Stimulated activated CD8-positive, alpha-beta memory T cell treated with anti-CD3 and anti-CD28 coated beads, Interleukin-4, amount 100 ng/mL, for 48 hours (primary cell): ENCODE results near the gene TUFT1.
"Not testable (repeated sequence)": the region's sequence is repeated elsewhere in the genome, so short reads cannot be mapped to it uniquely, and the experiment has no call there.

Experiments
- DNase-seq: peaks from one replicate; pipeline ENCODE4 v3.0.0-alpha.2; 2020

The TUFT1 gene

GRCh38 chr1:151512801-151513625 lies 27.1 kb upstream of the TUFT1 start:
- no peak for DNase-seq

GRCh38 chr1:151513626-151514121 lies 26.4 kb upstream of the TUFT1 start:
- peak; percentile 33 for DNase-seq

GRCh38 chr1:151514366-151514765 lies 25.7 kb upstream of the TUFT1 start:
- DNase-seq, result no peak

- DNase-seq, result no peak
Measured at GRCh38 chr1:151515265-151515664, 24.8 kb upstream of the TUFT1 start.

- no peak for DNase-seq
Measured at GRCh38 chr1:151516031-151516511, 24.0 kb upstream of the TUFT1 start.

GRCh38 chr1:151518431-151518830 lies 21.7 kb upstream of the TUFT1 start:
- no peak for DNase-seq

- no peak for DNase-seq
Measured at GRCh38 chr1:151518936-151519335, 21.2 kb upstream of the TUFT1 start.

GRCh38 chr1:151519667-151520066 lies 20.4 kb upstream of the TUFT1 start:
- DNase-seq, result no peak

GRCh38 chr1:151520359-151520758 lies 19.8 kb upstream of the TUFT1 start:
- DNase-seq, result no peak

GRCh38 chr1:151522427-151522826 lies 17.7 kb upstream of the TUFT1 start:
- not testable (repeated sequence) for DNase-seq

- DNase-seq, result no peak
Measured at GRCh38 chr1:151523326-151523725, 16.8 kb upstream of the TUFT1 start.

- DNase-seq, result no peak
Measured at GRCh38 chr1:151524736-151525135, 15.4 kb upstream of the TUFT1 start.

- no peak for DNase-seq
Measured at GRCh38 chr1:151526735-151527525, 13.2 kb upstream of the TUFT1 start.

- no peak for DNase-seq
Measured at GRCh38 chr1:151529211-151529702, 10.9 kb upstream of the TUFT1 start.

- no peak for DNase-seq
Measured at GRCh38 chr1:151529781-151530180, 10.3 kb upstream of the TUFT1 start.

GRCh38 chr1:151530461-151530860 lies 9.6 kb upstream of the TUFT1 start:
- DNase-seq, result no peak

GRCh38 chr1:151533870-151534269 lies 6.2 kb upstream of the TUFT1 start:
- no peak for DNase-seq

- peak; percentile 92 for DNase-seq
Measured at GRCh38 chr1:151534662-151535278, 5.3 kb upstream of the TUFT1 start.

- DNase-seq, result no peak
Measured at GRCh38 chr1:151535326-151536271, 4.5 kb upstream of the TUFT1 start.

- DNase-seq, result no peak
Measured at GRCh38 chr1:151536499-151536898, 3.6 kb upstream of the TUFT1 start.

- DNase-seq, result no peak
Measured at GRCh38 chr1:151537112-151537511, 3.0 kb upstream of the TUFT1 start.
